ENCODE results near the gene DPY19L2.
"Not testable (repeated sequence)": the region's sequence is repeated elsewhere in the genome, so short reads cannot be mapped to it uniquely, and the experiment has no call there.

- not testable (repeated sequence) for TF ChIP-seq CTCF (IDR thresholded peaks at IDR 0.05); POLR2AphosphoS5 (IDR thresholded peaks at IDR 0.05; ENCODE audit: low read depth, low read length); REST (IDR thresholded peaks at IDR 0.05; ENCODE audit: insufficient read depth in 1 of 2, low read depth in 2 of 2, low read length in 1 of 2); TCF7L2 (IDR thresholded peaks at IDR 0.05; ENCODE audit: low read depth, low read length); SIN3A (IDR thresholded peaks at IDR 0.05; ENCODE audit: borderline replicate concordance, insufficient read depth, low read depth, low read length)
Measured at GRCh38 chr12:63680758-63681157, 12.5 kb upstream of the DPY19L2 start.

Data from Panc1 (cell line).